Suprapubic skin (tissue), 3 donors: ENCODE data around the gene SPDYE4.

ENCODE experiments used
- CTCF ChIP-seq, 2 donors: fragments of 200-600 bp in 1 of 2; fragments of 450-650 bp in 1 of 2; sonication (generic) in 1 of 2; IDR thresholded peaks; one replicate each; pipeline ENCODE4 v1.5.1; 2016 to 2019; ENCODE audit warnings: antibody characterized with exemption in 2 of 2, mild to moderate bottlenecking in 1 of 2, moderate library complexity in 1 of 2
- EP300 ChIP-seq: sonication (generic); formaldehyde crosslinking; IDR thresholded peaks from one replicate; pipeline ENCODE4 v1.6.1; 2017; ENCODE audit warnings: antibody characterized with exemption
- POLR2A ChIP-seq, 2 donors: fragments of 450-650 bp; IDR thresholded peaks; one replicate each; pipeline ENCODE4 v1.6.1; 2017; ENCODE audit warnings: antibody characterized with exemption in 2 of 2, mild to moderate bottlenecking in 2 of 2, moderate library complexity in 2 of 2

GRCh38 chr17:8803531-8804420 lies 45.4 kb upstream of the SPDYE4 start:
- TF ChIP-seq POLR2A (IDR thresholded peaks at IDR 0.05) (no peak), CTCF (IDR thresholded peaks at IDR 0.05) (no peak), EP300 (no peak)
